Mucosa of gallbladder (tissue), 1 donor: ENCODE results near the gene BARX1. TPM values are rescaled to one million over a fixed set of nuclear protein-coding genes. Genes with fewer than 3 reads are reported as not detected.
"Not testable (repeated sequence)": the region's sequence is repeated elsewhere in the genome, so short reads cannot be mapped to it uniquely, and the experiment has no call there.

Experiments used
- DNase-seq: peaks from one replicate; pipeline ENCODE4 v3.0.0-alpha.2; 2020; ENCODE audit warnings: low spot score
- total RNA-seq: library from RNA; stranded (reverse); gene quantifications from one replicate; pipeline ENCODE4 v1.2.1, GENCODE V29; 2021
- donor health status: DM: no; HTN: no; CAD: no.

BARX1 gene
- total RNA-seq, 1 donor from 2014 or later: 2.9 TPM

DNA sequence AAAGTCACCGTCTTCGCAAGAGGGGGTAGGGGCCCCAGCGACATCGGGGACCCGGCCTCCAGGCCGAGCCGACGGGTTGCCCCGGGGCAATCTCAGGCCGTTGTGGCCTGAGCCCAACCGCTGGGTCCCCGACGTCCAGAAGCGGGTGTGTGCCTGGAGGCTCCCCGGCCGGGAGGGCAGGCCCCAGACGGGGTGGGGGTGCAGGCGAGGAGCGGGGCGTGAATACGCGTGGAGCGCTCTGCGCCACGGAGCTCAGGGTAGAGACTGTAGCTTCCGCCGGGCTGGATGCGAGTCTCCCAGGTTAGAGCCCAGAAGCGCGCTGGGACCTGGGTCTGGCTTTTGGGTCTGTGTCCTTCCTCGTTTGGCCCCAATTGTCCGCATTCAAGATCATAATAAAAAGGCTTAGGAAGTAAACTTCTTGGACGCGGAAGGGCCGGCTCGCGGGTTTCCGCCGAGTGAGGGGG lies 3.5 kb downstream of the BARX1 start:
- DNase-seq: no peak

DNA sequence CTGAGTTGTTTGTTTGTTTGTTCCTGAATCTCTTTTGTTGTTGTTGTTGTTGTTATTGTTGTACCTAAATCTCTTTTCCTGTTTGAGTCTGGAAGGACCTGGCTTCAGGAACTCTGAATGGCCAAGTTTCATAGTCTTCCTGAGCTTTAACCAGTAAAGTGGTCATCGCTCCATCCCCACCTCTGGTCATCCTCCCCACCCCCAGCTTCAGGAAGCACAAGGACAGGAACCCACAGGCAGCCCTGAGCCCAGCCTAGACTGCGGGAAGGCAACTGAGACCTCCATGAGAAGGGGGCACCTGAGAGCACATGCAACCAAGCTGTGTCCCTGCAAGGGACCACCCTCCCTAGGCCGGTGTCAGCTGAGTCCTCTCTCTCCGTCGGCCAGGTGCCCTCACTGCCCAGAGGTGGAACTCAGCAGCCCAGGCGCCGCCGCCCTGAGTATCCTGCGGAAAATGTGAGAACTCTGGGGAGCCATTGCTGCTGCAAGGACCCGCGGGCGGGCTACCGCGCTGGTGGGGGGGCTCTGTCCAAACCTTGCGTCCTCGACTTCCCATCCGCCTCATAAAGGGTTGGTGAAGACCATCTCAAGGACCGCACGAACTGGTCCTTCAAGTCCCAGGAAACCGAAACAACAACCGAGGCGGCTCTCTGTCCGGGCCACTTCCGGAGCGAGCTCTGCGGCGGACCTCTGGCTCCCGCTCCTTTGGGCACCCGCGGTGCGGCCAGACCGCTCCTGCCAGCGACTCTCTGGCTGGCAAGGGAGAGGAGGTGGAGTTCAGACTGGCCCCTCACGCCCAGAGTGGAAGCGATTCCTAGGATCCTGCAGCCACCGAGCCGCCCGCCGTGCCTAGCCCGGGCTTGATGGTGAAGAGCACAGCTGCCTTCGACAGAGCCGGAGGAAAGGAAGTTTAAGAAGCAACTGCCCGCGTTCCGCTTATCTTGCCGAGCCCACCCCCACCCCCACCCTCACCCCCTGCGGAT lies 4.2 kb downstream of the BARX1 start:
- no peak for DNase-seq

- DNase-seq: no peak
Measured at GRCh38 chr9:93949694-93950449, 5.3 kb downstream of the BARX1 start.

DNA sequence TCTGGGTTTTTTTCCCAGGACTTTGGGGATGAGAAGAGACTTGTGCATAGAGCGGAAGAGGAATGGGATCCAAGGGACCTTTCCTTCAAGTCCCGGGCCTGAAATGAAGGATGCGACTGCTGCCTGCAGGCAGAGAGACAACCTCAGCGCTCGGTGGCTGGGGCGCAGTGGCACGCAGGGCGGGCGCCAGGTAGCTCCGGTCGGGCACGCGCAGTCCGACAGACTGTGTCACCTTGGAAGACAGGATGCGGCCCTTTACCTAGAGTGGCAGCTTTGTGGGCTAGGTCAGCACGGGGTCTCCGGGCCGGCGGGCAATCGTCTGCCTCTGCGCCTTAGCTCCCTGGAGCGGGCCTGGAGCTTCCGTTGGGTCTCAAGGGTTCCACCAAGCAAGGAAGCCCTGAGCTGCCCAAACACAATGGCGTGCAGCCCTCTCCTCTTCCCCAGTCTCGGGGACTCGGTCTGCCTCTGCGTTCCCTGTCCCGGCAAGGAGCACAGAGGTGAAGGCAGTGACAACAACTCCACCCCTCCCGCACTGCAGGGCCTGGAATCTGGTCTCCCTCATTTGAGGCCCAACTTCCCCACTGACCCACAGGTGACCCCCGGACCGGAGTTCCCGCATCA lies 6.0 kb downstream of the BARX1 start:
- no peak for DNase-seq

DNA sequence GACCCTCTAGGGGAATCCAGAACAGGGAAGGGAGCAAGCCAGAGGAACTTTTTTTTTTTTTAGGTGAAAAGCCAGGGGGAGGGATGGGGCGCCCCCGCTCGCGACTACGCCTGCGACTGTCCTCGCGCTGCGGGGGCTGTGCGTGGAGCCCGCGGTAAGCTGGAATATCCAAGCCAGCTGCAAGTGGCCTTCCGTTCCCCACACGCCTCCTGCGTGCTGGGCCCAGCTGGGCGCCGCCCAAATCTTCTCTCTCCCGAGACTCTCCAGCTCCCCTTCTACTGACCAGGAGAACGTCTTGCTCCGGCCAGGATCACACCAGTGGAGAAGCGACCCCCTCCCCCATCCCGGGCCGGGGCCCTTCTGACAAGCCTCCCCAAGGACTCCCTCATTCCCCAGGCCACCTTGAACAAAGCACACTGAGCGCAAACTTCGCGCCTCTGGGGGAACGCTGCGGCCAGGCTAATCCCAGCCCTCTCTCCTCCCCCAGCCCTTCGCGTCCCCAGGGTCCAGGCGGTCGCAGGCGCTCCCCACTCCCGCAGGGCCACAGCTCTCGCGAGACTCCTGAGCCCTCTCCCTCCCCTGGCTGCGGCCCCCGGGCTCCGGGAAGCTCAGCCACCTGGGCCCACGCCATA lies 6.6 kb downstream of the BARX1 start:
- DNase-seq: no peak

DNA sequence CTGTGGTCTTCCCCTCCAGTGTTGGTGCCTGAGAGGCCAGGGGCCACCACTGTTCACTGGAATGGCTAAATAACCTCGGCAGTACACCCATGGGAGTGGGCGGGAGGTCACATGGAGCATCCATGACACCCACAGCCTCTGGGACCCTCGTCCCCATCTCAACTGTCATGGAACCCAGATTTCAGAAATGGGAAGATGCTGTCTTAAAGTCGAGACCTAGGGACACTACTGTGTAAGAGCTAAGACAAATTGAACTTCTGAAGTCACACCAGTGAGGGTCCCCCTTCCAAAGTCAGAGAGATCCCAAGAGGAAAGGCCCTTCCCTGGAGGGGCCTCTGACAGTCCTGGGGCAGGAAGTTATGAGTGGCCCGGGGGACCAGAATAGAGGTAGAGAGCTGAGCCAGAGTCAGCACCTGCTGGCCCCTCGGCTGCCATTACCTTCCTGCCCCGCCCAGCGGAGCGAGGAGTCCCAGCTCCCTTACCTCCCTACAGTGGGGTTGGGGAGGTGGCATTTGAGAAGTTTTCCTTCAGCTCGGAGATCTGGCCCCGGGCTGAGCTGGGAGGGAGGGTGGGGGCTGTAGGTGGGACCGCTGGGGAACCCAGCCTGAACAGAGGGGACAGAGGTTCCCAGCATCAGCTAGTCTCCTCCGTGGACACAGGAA lies 7.6 kb downstream of the BARX1 start:
- no peak for DNase-seq

GRCh38 chr9:93946338-93946712 lies 8.8 kb downstream of the BARX1 start:
- DNase-seq: no peak

GRCh38 chr9:93945400-93946337 lies 9.5 kb downstream of the BARX1 start:
- DNase-seq: no peak

DNA sequence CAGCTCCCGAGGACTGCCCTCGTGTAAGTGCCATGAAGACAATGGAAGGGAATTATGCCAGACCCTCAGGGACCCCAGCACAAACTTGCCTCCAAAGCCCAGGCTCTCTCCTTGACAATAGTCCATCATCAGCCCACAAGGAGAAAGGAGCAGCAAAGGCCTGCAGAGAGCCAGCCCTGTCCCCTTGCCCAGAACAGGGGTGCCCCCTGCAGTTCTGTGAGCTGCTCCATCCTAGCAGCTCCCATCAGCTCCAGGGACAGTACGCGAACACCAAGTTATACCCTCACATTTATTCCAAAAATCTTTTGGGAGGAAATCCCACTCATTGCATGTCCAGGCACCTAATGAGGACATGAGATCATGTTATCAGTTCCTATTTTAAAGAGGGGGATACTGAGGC lies 11.1 kb downstream of the BARX1 start:
- no peak for DNase-seq

GRCh38 chr9:93942161-93942560 lies 13.0 kb downstream of the BARX1 start:
- no peak for DNase-seq

GRCh38 chr9:93941493-93941892 lies 13.7 kb downstream of the BARX1 start:
- no peak for DNase-seq

GRCh38 chr9:93940951-93941350 lies 14.2 kb downstream of the BARX1 start:
- DNase-seq: no peak

- DNase-seq: not testable (repeated sequence)
Measured at GRCh38 chr9:93939589-93939988, 15.6 kb downstream of the BARX1 start.

DNA sequence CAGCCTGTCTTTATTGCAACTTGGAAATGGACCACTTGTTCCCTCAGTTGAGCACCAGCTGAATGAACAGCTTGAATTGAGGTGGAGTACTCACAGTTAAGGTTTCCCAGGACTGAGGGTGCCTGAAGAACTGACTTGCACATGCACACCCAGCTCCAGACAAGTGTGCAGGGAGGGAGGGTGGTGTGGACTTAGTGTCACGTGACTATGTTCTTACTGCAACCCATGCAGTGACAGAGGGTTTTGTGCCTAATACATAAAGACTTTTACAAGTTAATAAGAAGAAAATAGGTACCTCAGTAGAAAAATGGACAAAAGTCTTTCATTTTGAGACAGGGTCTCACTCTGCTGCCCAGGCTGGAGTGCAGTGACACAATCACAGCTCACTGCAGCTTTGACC lies 18.0 kb downstream of the BARX1 start:
- DNase-seq: no peak

DNA sequence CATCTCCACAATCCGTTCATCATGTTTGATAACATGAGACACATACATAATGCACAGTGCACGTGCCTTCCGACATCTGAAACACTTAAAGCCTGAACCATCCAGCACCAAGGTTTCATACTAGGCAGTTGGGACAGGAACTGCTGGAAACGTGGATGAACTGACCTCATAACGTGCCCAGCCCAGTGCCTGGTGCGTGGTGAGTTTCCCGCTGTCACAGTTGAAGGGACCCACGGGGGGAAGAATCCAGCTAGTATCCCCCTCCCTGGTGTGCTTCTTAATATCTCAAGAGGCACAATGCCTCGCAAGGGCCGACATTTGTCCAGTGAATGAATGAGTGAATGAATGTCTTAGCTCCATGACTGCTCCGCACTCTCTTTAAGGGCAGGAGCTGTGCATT lies 23.2 kb downstream of the BARX1 start:
- DNase-seq: no peak

DNA sequence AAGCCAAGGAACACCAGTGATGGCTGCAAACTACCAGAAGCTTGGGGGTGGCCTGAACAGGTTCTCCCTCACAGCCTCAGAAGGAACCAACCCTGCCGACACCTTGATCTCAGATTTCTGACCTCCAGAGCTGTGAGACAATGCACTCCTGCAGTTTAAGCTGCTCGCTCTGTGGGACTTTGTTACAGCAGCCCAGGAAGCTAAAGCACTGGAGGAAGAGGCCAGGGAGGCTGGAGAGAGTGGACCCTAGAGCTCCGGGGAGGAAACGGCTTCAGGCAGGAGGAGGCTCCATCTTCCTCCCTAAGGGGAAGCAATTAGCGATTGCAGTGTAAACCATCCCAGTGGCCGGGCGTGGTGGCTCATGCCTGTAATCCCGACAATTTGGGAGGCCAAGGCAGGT lies 25.1 kb downstream of the BARX1 start:
- no peak for DNase-seq

GRCh38 chr9:93929231-93929630 lies 25.9 kb downstream of the BARX1 start:
- DNase-seq: no peak

- no peak for DNase-seq
Measured at GRCh38 chr9:93922535-93922934, 32.6 kb downstream of the BARX1 start.

- no peak for DNase-seq
Measured at GRCh38 chr9:93920131-93920800, 34.9 kb downstream of the BARX1 start.

DNA sequence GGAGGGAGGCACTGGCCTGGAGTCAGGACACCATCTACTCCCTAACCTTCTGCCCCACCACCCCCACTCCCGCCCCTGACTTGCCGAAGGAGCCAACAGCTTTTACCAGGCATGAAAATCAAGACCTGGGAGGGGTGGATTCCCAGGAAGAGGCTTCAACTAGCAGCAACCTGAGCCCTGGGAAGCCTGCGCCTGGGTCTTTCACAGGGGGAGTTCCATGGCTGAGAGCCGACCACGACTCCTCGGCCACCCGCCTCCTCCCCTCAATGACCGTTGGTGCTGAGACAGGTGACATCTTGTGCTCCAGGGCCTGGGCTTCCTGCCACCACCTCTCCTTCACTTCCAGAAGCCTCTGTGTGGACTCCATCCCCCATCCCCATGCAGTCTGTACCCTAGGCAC lies 37.1 kb downstream of the BARX1 start:
- no peak for DNase-seq
